Kidney epithelial cell (primary cell): ENCODE data around the gene COL19A1. TPM values are rescaled to one million over a fixed set of nuclear protein-coding genes. Genes with fewer than 3 reads are reported as not detected.

Experiments
- DNase-seq: peaks from one replicate; pipeline ENCODE4 v3.0.0-alpha.2; 2010; ENCODE audit warnings: low read depth
- H3K27me3 ChIP-seq: 2 replicates; pipeline ENCODE4 v1.6.0; 2011; ENCODE audit warnings: low read length; ENCODE audit not compliant: control insufficient read depth, insufficient read depth
- H3K36me3 ChIP-seq: 2 replicates; pipeline ENCODE4 v1.5.1; 2011; ENCODE audit warnings: low read length; ENCODE audit not compliant: control insufficient read depth, insufficient read depth
- H3K4me3 ChIP-seq: 2 replicates; pipeline ENCODE4 v1.5.1; 2011; ENCODE audit warnings: low read depth, mild to moderate bottlenecking, control low read depth, low read length
- total RNA-seq: library from RNA; depleted of rRNA; stranded (reverse); fragments of >200 nt; gene quantifications from 2 replicates; pipeline ENCODE4 v1.2.3, GENCODE V29; 2015
- TF ChIP-seq, protein P1 (sequence below): IDR thresholded peaks from 2 replicates; pipeline ENCODE4 v1.5.1; 2011; ENCODE audit warnings: mild to moderate bottlenecking, moderate library complexity, low read length, control low read depth, inconsistent platforms; ENCODE audit not compliant: insufficient read depth, poor library complexity, severe bottlenecking

The COL19A1 gene
- total RNA-seq, 1 donor from 2014 or later = not detected

DNA sequence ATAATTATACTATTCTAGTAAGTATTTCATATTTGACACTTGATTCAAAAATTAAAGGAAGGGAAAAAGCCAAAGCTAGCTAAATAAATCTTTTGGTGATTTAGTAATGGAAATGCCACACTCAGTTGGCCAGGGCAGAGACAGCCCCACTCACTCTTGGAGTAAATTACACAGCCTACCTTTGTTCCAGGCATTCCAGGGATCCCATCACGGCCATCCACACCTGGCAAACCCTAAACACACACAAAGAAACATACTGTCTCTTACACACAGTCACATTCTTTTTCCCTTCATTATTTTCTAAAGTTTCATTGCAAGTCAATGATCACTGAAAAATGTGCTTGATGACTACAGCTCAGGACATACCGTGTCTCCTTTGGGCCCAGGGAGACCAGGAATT, 388.4 kb downstream of the COL19A1 start:
- no peaks in the 10 kb centered on the region for H3K27me3 ChIP-seq
- DNase-seq = no peak
- TF ChIP-seq, protein P1, sequence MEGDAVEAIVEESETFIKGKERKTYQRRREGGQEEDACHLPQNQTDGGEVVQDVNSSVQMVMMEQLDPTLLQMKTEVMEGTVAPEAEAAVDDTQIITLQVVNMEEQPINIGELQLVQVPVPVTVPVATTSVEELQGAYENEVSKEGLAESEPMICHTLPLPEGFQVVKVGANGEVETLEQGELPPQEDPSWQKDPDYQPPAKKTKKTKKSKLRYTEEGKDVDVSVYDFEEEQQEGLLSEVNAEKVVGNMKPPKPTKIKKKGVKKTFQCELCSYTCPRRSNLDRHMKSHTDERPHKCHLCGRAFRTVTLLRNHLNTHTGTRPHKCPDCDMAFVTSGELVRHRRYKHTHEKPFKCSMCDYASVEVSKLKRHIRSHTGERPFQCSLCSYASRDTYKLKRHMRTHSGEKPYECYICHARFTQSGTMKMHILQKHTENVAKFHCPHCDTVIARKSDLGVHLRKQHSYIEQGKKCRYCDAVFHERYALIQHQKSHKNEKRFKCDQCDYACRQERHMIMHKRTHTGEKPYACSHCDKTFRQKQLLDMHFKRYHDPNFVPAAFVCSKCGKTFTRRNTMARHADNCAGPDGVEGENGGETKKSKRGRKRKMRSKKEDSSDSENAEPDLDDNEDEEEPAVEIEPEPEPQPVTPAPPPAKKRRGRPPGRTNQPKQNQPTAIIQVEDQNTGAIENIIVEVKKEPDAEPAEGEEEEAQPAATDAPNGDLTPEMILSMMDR = no peak

GRCh38 chr6:70257768-70258273, 391.5 kb downstream of the COL19A1 start:
- DNase-seq = no peak
- TF ChIP-seq, protein P1 = no peak
- H3K4me3 ChIP-seq = no peak overlapping the region
- H3K36me3 ChIP-seq = no peaks in the 10 kb centered on the region
- H3K27me3 ChIP-seq = no peaks in the 10 kb centered on the region

More for the DNA sequence above, 388.4 kb downstream of the COL19A1 start:
- Histone ChIP-seq H3K36me3 (no peaks in the 10 kb centered on the region), H3K4me3 (no peak overlapping the region)

GRCh38 chr6:70258483-70258882, 392.1 kb downstream of the COL19A1 start:
- H3K4me3 ChIP-seq = no peak overlapping the region

More at GRCh38 chr6:70258483-70258882, 392.1 kb downstream of the COL19A1 start:
- H3K36me3 ChIP-seq = no peaks in the 10 kb centered on the region
- TF ChIP-seq, protein P1 = no peak
- DNase-seq = no peak
- no peaks in the 10 kb centered on the region for H3K27me3 ChIP-seq

Other genes starting within 250 kb of the COL19A1 start
- 31.5 and 33.6 TPM in 2 replicates for gene LMBRD1, start 69.5 kb upstream of the COL19A1 start, total RNA-seq